ENCODE results near the gene TLR3.

DNA sequence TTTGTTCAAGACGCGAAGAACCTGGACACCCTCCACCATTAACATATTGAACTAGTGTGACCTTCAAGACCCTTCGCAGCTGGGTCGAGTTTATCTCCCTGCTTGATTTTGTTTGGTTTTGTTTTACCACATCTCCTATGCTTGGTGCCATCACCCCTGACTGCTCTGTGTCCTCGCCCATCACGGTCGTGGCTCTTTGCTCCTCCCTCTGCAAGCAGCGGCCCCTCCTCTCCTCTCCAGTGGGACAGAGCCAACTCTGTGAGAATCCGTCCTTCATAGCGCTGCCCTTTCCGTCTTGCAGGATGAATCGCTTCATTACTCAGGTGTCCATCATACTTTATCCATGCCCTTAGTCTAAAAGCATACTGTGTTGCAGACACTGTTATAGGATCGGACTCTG, 26.4 kb downstream of the TLR3 start:
- TF ChIP-seq EZH2 (IDR thresholded peaks at IDR 0.05; ENCODE audit: insufficient read depth, poor library complexity, severe bottlenecking) (no peak), EZH2phosphoT487 (IDR thresholded peaks at IDR 0.05; ENCODE audit: insufficient read depth, low read depth) (no peak)

All from GM23248 (cell line).